Measurements from ENCODE around the gene OR52E4. TPM values are rescaled to one million over a fixed set of nuclear protein-coding genes. Genes with fewer than 3 reads are reported as not detected.

OR52E4 gene
- not detected for total RNA-seq

DNA sequence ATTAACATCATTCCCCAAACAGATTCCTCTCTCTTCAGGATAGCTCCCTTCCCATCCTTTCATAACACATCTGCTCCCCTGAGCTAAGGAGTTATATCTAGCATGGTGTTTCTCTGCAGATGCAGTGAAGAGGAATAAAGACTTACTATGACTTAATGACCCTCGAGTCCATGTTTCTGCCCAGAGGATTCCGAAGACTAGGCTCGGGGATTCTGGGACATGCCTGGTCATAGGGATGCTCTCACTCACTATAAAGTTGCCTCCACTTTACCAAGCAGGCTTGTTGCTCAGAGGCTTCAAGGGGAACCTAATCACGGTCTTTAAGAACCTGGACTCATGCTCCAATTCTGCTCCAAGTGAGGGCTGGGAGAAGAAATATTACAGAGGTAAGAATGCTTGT lies at the start of gene OR52E4:
OR52E4 (plus strand) TSS at position 301 of the 400 bp plus-strand sequence. CDS start 3,664 bp downstream, outside the sequence.
- DNase-seq (ENCODE audit: low spot score) (no peak), ATAC-seq (no peak)

DNA sequence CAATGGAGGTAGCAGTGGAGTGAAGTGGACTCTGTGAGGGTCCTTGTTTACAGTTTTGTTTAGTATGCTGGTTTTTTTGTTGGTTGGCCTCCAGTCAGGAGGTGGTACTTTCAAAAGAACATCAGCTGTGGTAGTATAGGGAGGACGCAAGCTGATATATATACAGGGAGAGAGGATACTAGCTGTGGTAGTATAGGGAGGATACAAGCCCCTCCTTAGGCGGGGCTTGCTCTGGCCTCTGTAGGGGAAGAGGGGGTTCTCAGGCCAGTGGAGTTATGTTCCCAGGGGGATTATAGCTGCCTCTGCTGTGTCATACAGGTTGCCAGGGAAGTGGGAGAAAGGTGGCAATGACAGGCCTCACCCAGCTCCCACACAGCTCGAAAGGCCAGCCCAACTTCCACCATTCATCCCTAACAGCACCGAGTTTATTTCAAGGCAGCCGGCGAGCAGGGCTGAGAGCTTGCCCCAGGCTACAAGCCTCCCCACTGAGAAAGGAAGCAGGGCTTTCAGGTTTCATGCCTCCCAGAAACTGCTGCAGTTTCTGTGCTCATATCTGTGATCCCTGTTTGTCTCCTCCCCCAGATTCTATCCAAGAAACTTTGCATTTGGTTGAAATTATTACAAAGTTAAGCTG lies 49.1 kb upstream of the OR52E4 start:
- ATAC-seq: no peak
- no peak for DNase-seq (ENCODE audit: low spot score)

GRCh38 chr11:5833446-5833845 lies 47.0 kb upstream of the OR52E4 start:
- ATAC-seq (no peak), DNase-seq (ENCODE audit: low spot score) (no peak)

DNA sequence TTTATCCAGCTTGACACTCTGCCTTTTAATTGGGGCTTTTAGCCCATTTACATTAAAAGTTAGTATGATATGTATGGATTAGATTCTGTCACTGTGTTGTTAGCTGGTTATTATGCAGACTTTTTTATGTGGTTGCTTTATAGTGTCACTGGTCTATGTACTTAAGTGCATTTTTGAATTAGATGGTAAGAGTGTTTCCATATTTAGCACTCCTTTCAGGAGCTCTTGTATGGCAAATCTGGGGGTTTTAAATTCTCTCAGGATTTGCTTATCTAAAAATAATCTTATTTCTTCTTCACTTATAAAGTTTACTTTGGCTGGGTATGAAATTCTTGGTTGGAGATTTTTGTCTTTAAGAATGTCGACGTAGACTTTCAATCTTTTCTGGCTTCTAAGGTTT lies 42.7 kb upstream of the OR52E4 start:
- no peak for ATAC-seq
- DNase-seq (ENCODE audit: low spot score): no peak

DNA sequence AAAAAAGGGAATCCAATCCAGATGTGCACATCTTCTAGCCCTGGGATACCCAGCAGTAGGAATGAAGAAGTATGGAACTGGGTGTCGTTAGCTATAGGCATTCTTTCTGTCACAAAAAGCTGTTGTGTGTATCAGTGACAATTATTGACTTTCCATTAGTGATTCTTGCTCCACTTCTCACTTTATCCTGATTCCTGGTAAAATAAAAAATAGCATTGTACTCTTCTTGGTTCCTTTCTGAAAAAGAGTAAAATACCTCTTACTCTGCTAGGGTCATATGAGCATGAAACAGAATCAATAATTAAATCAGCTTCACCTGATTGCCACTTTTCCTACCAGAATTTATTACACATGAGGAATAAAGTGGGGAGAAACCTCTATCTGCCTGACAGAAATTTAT lies 38.6 kb upstream of the OR52E4 start, which contains the start of gene OR52E6:
OR52E6 (minus strand) TSS at position 101 of the 400 bp plus-strand sequence; CDS start at position 101, 0 bp downstream.
- ATAC-seq (no peak), DNase-seq (ENCODE audit: low spot score) (no peak)

- DNase-seq (ENCODE audit: low spot score): no peak
- ATAC-seq: no peak
Measured at GRCh38 chr11:5846701-5847100, 33.7 kb upstream of the OR52E4 start.

- no peak for DNase-seq (ENCODE audit: low spot score)
- ATAC-seq: no peak
Measured at GRCh38 chr11:5847711-5848110, 32.7 kb upstream of the OR52E4 start.

GRCh38 chr11:5851002-5851401 lies 29.4 kb upstream of the OR52E4 start:
- no peak for DNase-seq (ENCODE audit: low spot score)
- no peak for ATAC-seq

DNA sequence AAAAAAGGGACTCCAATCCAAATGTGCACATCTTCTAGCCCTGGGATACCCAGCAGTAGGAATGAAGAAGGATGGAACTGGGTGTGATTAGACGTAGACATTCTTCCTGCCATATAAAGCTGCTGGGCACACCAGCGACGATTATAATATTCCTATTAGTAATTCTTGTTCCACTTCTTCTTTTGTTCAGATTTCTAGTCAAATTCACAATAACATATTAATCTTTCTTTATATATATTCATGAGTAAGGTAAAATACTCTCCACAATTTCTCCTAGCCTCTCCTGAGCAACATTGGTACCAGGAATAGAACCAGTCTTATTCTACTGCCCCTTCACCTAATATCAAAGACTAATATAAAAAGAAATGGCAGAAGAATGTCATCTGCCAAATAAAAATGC lies 22.8 kb upstream of the OR52E4 start, which contains the start of gene OR52E8:
OR52E8 (minus strand) TSS at position 101 of the 400 bp plus-strand sequence; CDS start at position 101, 0 bp downstream.
- DNase-seq (ENCODE audit: low spot score) (no peak), ATAC-seq (no peak)

DNA sequence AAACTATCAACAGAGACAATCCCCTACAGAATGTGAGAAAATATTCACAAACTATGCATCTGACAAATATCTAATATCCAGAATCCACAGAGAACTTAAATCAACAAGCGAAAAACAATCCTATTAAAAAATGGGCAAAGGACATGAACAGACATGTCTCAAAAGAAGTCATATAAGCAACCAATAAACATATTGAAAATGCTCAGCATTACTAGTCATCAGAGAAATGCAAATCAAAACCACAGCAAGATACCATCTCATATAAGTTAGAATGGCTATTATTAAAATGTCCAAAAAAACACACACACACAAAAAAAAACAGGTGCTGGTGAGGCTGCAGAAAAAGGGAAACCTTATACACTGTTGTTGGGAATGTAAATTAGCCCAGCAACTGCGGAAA lies 14.6 kb upstream of the OR52E4 start:
- no peak for ATAC-seq
- DNase-seq (ENCODE audit: low spot score): no peak

DNA sequence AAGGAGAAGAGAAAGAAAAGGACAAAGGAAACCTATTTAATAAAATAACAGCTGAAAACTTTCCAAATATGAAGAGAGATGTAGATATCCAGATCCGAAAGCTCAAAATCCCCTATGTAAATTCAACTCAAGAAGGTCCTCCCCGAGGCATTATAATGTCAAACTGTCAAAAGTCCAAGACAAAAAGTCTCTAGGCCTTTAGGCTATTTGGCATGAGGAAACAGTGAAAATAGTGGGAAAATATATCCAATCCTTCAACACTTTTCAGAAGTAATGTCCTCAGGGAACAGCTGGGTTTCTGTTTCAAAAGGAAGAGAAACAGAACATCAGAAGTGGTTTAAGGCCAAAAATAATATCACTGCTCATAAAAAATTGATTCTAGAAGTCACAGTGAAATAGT lies 1.9 kb upstream of the OR52E4 start:
- no peak for DNase-seq (ENCODE audit: low spot score)
- ATAC-seq: no peak

DNA sequence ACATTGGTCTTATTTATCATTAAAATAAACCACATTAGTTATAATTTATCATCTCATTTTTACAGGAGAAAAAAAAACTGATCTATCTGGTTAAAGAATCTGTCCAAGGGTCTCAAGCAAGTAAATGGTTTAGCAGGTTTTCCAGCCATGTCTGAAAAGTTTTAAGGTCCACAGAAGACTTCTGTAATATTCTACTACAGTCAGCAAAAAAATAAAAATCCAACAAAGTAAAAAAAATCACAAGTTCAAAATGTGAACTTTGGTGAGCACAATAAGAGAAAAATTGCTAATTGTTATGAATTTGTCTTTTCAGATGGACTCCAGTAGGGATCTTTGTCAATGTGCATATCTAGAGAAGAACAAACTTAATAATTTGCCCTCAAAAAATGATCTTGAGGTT lies 1.3 kb downstream of the OR52E4 start:
- DNase-seq (ENCODE audit: low spot score): no peak
- ATAC-seq: no peak

DNA sequence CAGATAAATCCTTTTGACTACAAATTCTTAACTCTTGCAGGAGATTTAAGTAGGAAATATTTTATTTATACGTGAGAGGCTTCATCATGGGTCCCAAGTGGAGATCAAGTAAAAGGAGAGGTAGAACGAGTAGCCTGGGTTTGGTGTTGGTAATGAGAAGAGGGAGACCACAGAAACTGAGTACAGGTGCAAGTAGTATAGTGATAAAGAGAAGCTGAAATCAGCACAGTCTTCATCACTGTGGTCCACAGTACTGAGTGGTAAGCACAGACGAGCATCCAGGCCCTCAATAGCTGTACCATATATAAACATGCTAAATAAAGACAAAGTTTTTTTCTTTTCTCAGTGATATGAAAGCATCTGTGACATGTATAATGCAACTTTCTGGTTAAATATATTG lies 6.7 kb downstream of the OR52E4 start:
- DNase-seq (ENCODE audit: low spot score) (no peak), ATAC-seq (no peak)

DNA sequence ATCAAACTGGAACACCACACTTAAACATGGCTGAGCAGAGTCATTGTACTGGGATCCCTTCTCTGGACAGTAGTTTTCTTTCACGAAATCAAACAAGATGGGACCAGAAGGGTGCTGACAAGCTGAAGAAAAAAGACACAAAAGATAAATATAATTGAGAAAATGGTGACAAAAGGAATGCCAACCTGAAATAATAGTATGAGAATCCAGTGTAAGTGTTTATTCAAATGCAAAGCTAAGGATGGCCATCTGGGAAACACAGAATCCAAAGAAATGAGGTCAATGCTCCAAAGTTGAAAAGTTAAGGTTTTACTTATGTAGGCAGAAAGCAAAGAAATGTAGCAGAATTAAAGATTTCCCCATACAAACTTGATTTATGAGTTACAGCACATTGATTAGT lies 7.2 kb downstream of the OR52E4 start:
- DNase-seq (ENCODE audit: low spot score) (no peak), ATAC-seq (no peak)

DNA sequence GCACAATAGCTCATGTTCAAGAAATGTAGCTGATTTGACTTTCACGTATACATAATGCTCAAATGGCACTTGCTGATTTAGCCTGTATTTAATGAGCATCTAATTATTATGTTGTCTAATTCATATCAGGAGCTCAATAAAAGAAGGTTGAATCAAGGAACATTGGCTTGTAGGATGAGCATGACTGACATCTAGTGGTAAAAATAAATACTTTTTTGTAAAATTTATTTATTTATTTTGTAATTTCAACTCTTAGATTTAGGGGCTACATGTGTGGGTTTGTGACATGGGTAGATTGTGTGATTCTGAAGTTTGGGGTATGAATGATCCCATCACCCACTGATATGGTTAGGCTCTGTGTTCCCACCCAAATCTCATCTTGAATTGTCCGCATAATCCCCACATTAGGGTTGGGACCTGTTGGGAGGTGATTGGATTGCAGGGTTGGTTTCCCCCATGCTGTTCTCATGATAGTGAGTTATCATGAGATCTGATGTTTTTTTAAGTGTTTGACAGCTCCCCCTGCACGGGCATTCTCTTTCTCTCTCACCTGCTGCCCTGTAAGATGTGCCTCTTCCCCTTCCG lies 10.9 kb downstream of the OR52E4 start:
- no peak for DNase-seq (ENCODE audit: low spot score)
- ATAC-seq: peak; percentile 57

- DNase-seq (ENCODE audit: low spot score) (no peak), ATAC-seq (no peak)
Measured at GRCh38 chr11:5892908-5893307, 12.5 kb downstream of the OR52E4 start, which contains the start of gene OR52E5. Gene OR52E5 (plus strand): TSS chr11:5893208. CDS start chr11:5900777, 7,569 bp downstream.

GRCh38 chr11:5899534-5899933 lies 19.1 kb downstream of the OR52E4 start:
- ATAC-seq (no peak), DNase-seq (ENCODE audit: low spot score) (no peak)

GRCh38 chr11:5910540-5910939 lies 30.1 kb downstream of the OR52E4 start:
- DNase-seq (ENCODE audit: low spot score) (no peak), ATAC-seq (no peak)

DNA sequence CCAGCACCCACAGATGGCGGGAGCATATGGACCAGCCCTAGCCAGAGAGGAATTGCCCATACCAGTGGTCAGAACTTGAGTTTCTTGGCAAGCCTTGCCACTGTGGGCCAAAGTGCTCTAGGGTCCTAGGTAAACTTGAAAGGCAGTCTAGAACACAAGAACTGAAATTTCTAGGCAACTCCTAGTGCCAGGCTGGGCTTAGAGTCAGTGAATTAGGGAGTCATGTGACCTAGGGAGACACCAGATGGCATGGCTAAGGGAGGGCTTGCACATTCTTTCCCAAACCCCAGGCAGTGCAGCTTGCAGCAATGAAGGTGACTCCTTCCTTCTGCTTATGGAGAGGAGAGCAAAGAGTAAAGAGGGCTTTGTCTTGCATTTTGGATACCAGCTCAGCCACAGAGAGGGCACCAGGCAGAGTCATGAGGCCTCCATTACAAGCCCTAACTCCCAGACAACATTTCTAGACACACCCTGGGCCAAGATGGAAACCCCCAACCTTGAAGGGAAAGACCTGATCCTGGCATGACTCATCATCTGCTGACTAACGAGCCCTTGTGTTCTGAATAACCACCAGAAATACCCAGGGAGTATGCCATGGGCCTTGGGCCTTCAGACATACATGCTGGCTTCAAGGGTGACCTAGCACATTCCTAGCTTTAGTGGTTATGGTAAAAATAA lies 42.5 kb downstream of the OR52E4 start:
- no peak for DNase-seq (ENCODE audit: low spot score)
- ATAC-seq: no peak

DNA sequence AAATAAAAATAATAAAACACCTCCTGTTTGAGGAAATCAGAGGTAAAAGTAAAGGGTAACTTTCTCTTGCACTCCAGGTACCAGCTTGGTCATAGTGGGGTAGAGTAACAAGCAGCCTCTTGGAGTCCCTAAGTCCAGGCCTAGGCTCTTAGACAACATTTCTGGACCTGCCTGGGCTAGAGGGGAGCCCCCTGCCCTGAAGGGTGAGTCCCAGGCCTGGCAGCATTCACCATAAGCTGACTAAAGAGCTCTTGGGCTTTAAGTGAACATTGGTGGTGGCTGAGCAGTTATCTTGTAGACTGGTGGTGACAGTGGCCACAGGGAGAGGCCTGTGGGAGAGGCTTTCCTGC lies 43.0 kb downstream of the OR52E4 start:
- DNase-seq (ENCODE audit: low spot score) (no peak), ATAC-seq (no peak)

GRCh38 chr11:5923794-5924193 lies 43.4 kb downstream of the OR52E4 start:
- ATAC-seq: no peak
- no peak for DNase-seq (ENCODE audit: low spot score)

DNA sequence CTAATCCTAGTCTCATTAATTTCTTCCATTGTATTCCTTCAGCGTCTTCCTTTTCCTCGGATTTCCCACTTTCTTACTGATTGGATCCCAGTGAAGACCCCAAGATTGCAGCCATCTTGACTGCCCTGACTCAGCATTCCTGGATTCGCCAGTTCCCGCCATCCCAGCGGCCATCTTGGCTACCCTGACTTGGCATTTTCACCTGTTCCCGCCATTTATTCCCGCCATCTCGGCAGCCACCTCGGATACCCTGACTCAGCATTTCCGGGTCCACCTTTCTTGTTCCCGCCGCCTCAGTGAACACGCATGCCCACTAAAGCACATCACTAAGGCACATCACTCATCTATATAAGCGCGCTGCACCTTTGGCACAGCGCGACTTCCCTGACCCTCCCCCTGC lies 47.8 kb downstream of the OR52E4 start:
- ATAC-seq (no peak), DNase-seq (ENCODE audit: low spot score) (no peak)
